IPS-20b (cell line): ENCODE data around the gene SORCS3.

ENCODE experiments used
- H3K27ac ChIP-seq: one replicate; pipeline ENCODE4 v1.5.1; 2013; ENCODE audit warnings: low read length
- H3K27me3 ChIP-seq: 2 replicates; pipeline ENCODE4 v1.6.1; 2013; ENCODE audit warnings: mild to moderate bottlenecking, low read length, inconsistent platforms; ENCODE audit not compliant: insufficient read depth
- H3K36me3 ChIP-seq: 2 replicates; pipeline ENCODE4 v1.6.1; 2013; ENCODE audit warnings: low read depth, mild to moderate bottlenecking, inconsistent platforms, low read length, moderate library complexity; ENCODE audit not compliant: insufficient read depth
- H3K4me1 ChIP-seq: 2 replicates; pipeline ENCODE4 v1.6.1; 2013; ENCODE audit warnings: mild to moderate bottlenecking, control low read depth, inconsistent platforms, low read length, moderate library complexity; ENCODE audit not compliant: insufficient read depth
- H3K4me3 ChIP-seq: 2 replicates; pipeline ENCODE4 v1.5.1; 2013; ENCODE audit warnings: mild to moderate bottlenecking, low read length, inconsistent platforms
- H3K9ac ChIP-seq: 2 replicates; pipeline ENCODE4 v1.6.1; 2013; ENCODE audit warnings: low read depth, mild to moderate bottlenecking, inconsistent platforms, low read length, moderate library complexity
- H3K9me3 ChIP-seq: 2 replicates; pipeline ENCODE4 v1.6.1; 2013; ENCODE audit warnings: mild to moderate bottlenecking, low read depth, low read length, inconsistent platforms; ENCODE audit not compliant: insufficient read depth

Gene SORCS3

GRCh38 chr10:104641187-104641936, at the start of gene SORCS3:
TSS of gene SORCS3 (plus strand) at chr10:104641290.
- Histone ChIP-seq H3K4me1 (peaks cover 3% of the 10 kb centered on the region; the same call in 1 of the 2 replicates), H3K9me3 (no peaks in the 10 kb centered on the region), H3K27me3 (peaks cover 100% of the 10 kb centered on the region), H3K27ac (no peak within 1 kb of the TSS), H3K9ac (no peak within 1 kb of the TSS), H3K4me3 (peak within 1 kb of the TSS; percentile 81), H3K36me3 (no peaks in the 10 kb centered on the region)

- H3K27ac ChIP-seq: no peak overlapping the region
- H3K4me3 ChIP-seq: no peak overlapping the region
- H3K27me3 ChIP-seq: no peaks in the 10 kb centered on the region
- H3K36me3 ChIP-seq: no peaks in the 10 kb centered on the region
- H3K4me1 ChIP-seq: no peaks in the 10 kb centered on the region
- no peak overlapping the region for H3K9ac ChIP-seq
- H3K9me3 ChIP-seq: no peaks in the 10 kb centered on the region
Measured at GRCh38 chr10:104591441-104591840, 49.6 kb upstream of the SORCS3 start.

GRCh38 chr10:104601166-104601565, 39.9 kb upstream of the SORCS3 start:
- no peak overlapping the region for H3K27ac ChIP-seq
- H3K4me3 ChIP-seq: no peak overlapping the region
- no peaks in the 10 kb centered on the region for H3K27me3 ChIP-seq
- no peaks in the 10 kb centered on the region for H3K9me3 ChIP-seq
- no peaks in the 10 kb centered on the region for H3K36me3 ChIP-seq
- no peaks in the 10 kb centered on the region for H3K4me1 ChIP-seq
- H3K9ac ChIP-seq: no peak overlapping the region

- H3K4me3 ChIP-seq: no peak overlapping the region
- no peaks in the 10 kb centered on the region for H3K4me1 ChIP-seq
- peaks cover 38% of the 10 kb centered on the region for H3K9me3 ChIP-seq
- H3K36me3 ChIP-seq: no peaks in the 10 kb centered on the region
- no peaks in the 10 kb centered on the region for H3K27me3 ChIP-seq
- no peak overlapping the region for H3K27ac ChIP-seq
- no peak overlapping the region for H3K9ac ChIP-seq
Measured at GRCh38 chr10:104608091-104608828, 32.8 kb upstream of the SORCS3 start.

- no peak overlapping the region for H3K9ac ChIP-seq
- H3K36me3 ChIP-seq: no peaks in the 10 kb centered on the region
- H3K27ac ChIP-seq: no peak overlapping the region
- H3K4me1 ChIP-seq: no peaks in the 10 kb centered on the region
- no peaks in the 10 kb centered on the region for H3K27me3 ChIP-seq
- H3K9me3 ChIP-seq: peaks cover 30% of the 10 kb centered on the region
- no peak overlapping the region for H3K4me3 ChIP-seq
Measured at GRCh38 chr10:104612571-104613205, 28.4 kb upstream of the SORCS3 start.

GRCh38 chr10:104613406-104613805, 27.7 kb upstream of the SORCS3 start:
- H3K27ac ChIP-seq: no peak overlapping the region
- no peaks in the 10 kb centered on the region for H3K36me3 ChIP-seq
- no peak overlapping the region for H3K9ac ChIP-seq
- no peak overlapping the region for H3K4me3 ChIP-seq
- H3K9me3 ChIP-seq: peaks cover 23% of the 10 kb centered on the region
- H3K27me3 ChIP-seq: no peaks in the 10 kb centered on the region
- no peaks in the 10 kb centered on the region for H3K4me1 ChIP-seq

- Histone ChIP-seq H3K9me3 (peaks cover 13% of the 10 kb centered on the region; the same call in 1 of the 2 replicates), H3K27ac (no peak overlapping the region), H3K4me3 (no peak overlapping the region), H3K4me1 (no peaks in the 10 kb centered on the region), H3K9ac (no peak overlapping the region), H3K36me3 (no peaks in the 10 kb centered on the region), H3K27me3 (no peaks in the 10 kb centered on the region)
Measured at GRCh38 chr10:104614245-104614831, 26.8 kb upstream of the SORCS3 start.

GRCh38 chr10:104615136-104615535, 26.0 kb upstream of the SORCS3 start:
- Histone ChIP-seq H3K27ac (no peak overlapping the region), H3K4me1 (no peaks in the 10 kb centered on the region), H3K36me3 (no peaks in the 10 kb centered on the region), H3K27me3 (no peaks in the 10 kb centered on the region), H3K9ac (no peak overlapping the region), H3K9me3 (peaks cover 8% of the 10 kb centered on the region; the same call in 1 of the 2 replicates), H3K4me3 (no peak overlapping the region)

- no peaks in the 10 kb centered on the region for H3K27me3 ChIP-seq
- H3K4me1 ChIP-seq: no peaks in the 10 kb centered on the region
- no peak overlapping the region for H3K4me3 ChIP-seq
- no peak overlapping the region for H3K27ac ChIP-seq
- no peaks in the 10 kb centered on the region for H3K36me3 ChIP-seq
- no peak overlapping the region for H3K9ac ChIP-seq
- H3K9me3 ChIP-seq: no peaks in the 10 kb centered on the region
Measured at GRCh38 chr10:104617831-104618230, 23.3 kb upstream of the SORCS3 start.

- Histone ChIP-seq H3K27ac (no peak overlapping the region), H3K9ac (no peak overlapping the region), H3K27me3 (no peaks in the 10 kb centered on the region), H3K36me3 (no peaks in the 10 kb centered on the region), H3K9me3 (no peaks in the 10 kb centered on the region), H3K4me3 (no peak overlapping the region), H3K4me1 (no peaks in the 10 kb centered on the region)
Measured at GRCh38 chr10:104622175-104622574, 18.9 kb upstream of the SORCS3 start.

- no peaks in the 10 kb centered on the region for H3K27me3 ChIP-seq
- no peaks in the 10 kb centered on the region for H3K36me3 ChIP-seq
- H3K9ac ChIP-seq: no peak overlapping the region
- no peaks in the 10 kb centered on the region for H3K9me3 ChIP-seq
- no peak overlapping the region for H3K27ac ChIP-seq
- no peak overlapping the region for H3K4me3 ChIP-seq
- H3K4me1 ChIP-seq: no peaks in the 10 kb centered on the region
Measured at GRCh38 chr10:104622598-104623209, 18.4 kb upstream of the SORCS3 start.
